ENCODE measurements around the gene CDH23.

The CDH23 gene

DNA sequence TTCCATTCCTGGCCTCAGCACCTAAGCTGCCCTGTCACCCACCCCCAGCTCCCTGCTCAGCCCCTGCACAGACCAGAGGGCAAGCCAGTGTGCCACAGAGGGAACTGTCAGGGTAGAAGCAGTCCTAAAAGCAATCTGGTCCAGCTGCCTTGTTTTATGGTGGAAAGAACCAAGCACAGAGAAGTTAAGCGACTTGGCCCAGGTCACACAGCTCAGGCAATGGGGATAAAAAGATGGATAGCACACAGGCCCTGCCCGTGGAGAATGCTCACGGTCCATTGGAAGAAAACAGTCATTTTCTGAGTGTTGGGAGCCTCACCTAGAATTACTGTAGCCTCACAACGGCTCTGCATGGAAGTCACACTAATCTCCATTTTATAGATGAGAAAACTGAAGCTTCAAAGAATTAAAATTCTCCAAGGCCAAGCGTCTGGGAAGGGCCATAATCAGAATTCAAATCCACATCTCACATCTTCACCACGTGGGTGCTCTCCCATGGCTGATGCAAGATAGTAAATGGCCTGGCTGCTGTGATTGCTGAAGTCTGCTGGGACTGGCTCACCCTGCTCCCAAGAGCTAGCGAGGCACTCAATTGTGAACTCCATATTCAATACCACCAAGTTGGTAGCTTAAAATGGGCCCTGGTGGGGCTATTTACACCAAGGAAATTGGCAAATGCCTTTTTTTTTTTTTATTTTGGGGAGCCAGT, 296.0 kb downstream of the CDH23 start:
- in situ Hi-C loops (cut with HindIII; ENCODE audit: low sequenced_read_pairs) = no loop called here

DNA sequence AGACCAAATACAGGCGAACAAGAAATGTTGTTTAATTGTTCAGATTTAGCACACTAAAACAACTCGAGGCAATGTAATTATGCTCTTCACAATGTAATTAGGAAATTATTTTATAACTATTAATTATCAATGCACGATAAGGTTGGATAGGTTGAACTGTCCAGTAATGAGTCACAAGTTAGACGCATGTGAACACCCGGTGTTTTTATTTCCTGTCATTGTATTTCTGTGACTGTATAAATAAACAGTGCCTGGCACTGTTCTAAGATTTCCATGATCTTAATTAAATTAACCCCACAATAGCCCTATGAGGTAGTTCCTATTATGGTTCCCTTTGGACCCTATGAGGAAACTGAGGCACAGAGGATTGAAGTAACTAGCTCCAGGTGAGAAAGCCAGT, 296.7 kb downstream of the CDH23 start:
- in situ Hi-C loops (cut with HindIII; ENCODE audit: low sequenced_read_pairs) = no loop called here

DNA sequence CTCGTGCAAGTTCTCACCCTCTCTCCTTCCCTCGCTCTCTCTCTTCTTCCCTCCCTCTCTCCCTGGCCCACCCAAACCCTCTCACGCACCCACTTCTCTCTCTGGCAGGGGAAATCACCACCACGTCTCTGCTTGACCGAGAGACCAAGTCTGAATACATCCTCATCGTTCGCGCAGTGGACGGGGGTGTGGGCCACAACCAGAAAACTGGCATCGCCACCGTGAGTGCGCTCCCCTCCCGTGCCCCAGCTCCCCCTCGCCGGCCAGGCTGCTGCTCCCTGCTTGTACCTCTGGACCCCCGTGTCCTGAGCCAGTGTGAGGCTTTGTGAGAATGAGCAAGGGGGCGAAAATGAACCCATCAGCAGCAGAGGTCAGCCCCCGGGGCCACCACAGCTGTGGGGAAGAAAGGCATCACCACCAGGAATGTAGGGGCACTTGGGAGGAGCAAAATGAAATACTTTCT, 297.4 kb downstream of the CDH23 start:
- in situ Hi-C loops (cut with HindIII; ENCODE audit: low sequenced_read_pairs) = no loop called here

DNA sequence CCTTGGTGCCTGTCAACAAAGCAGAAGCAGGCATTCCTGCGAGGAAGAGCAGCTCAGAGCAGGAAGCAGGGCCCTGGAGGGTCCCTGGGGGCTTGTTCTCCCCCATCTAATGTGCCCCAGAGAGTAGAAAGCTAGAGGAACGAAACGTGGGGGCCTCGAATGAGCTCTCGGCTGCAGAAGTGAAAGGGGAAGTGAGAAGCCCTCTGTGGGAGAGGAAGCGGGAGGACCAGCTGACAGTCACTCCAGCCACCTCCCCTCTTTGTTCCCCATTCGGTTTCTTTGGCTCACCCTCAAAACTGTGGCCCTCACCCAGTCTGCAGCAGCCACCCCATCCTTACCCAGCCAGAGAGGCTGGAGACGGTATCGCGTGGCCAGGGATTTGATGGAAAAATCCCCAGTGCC, 297.8 kb downstream of the CDH23 start:
- in situ Hi-C loops (cut with HindIII; ENCODE audit: low sequenced_read_pairs) = no loop called here

DNA sequence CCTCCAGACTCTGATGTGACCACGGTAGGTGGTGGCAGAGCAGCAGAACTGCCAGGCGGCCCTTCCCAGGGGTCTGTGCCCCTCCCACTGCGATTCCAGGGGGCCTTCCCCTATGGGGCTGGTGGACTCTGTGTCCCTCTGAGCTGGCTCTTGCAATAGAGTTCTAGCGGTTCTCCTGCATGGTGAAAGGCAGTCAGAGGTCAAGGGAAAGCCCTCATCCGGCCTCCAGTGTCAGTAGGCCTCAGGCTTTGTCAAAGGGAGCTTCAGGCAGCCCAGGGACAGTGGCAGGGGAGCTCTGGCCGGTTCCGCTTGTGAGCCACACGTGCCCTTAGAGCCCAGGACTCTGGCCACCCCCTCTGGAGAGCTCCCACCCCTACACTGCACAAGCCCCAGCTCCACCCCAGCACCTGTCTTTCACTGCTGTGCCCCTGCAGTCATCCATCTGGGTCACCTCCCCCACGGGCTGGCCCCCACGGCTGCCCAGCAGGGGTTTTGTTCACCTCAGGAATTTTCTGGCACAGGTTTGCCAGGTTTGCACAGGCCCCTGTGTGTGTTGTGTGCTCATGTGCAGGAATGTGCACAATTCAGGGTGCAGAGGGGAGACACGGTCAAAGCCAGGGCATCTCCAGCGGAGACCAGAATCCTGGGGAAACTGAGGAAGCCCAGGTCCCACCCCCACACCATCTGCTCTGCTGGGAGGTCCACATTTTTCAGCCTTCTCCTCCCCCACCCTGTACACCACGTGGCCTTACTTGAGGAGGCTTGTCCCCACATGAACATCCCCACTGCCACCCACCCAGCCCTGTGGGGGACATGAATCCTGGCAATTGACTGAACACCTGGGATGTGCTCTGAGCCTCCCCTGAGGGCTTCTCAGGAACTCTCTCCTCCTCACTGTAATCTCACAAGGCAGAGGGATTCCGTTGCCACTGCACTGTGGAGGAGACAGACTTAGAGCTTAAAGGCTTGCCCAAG, 299.1 kb downstream of the CDH23 start:
- in situ Hi-C loops (cut with HindIII; ENCODE audit: low sequenced_read_pairs) = no loop called here

DNA sequence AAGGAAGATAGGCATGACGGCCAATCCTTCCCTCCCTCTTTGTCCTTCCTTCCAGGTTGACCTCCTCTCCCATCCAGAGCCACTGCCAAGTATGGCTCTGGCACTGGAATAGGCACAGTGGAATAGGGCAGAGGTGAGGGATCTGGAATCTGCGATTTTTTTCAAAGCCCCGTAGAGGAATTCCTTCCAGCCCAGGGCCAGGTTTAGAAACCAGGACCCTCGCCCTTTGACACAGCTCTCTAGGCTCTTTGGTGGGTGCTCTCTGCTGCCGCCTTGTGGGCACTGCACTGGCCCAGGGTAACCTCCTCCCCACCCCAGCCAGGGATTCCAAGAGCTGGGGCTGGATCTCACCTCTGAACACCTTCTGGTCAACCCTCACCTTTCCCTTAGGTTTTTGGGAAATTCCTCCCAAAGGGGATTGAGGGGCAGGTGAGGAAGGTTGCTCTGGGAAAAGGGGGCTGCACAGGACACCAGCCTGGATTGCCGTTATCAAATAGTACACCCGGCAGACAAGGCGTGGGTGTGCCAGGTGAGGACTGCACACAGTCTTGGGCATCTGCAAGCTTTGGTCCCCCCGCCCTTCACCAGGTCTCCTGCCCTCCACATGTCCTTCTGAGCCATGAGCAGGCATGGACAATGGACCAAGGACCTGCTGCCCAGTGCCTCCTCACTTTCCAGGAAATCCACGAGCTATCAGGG, 300.1 kb downstream of the CDH23 start:
- in situ Hi-C loops (cut with HindIII; ENCODE audit: low sequenced_read_pairs) = no loop called here

DNA sequence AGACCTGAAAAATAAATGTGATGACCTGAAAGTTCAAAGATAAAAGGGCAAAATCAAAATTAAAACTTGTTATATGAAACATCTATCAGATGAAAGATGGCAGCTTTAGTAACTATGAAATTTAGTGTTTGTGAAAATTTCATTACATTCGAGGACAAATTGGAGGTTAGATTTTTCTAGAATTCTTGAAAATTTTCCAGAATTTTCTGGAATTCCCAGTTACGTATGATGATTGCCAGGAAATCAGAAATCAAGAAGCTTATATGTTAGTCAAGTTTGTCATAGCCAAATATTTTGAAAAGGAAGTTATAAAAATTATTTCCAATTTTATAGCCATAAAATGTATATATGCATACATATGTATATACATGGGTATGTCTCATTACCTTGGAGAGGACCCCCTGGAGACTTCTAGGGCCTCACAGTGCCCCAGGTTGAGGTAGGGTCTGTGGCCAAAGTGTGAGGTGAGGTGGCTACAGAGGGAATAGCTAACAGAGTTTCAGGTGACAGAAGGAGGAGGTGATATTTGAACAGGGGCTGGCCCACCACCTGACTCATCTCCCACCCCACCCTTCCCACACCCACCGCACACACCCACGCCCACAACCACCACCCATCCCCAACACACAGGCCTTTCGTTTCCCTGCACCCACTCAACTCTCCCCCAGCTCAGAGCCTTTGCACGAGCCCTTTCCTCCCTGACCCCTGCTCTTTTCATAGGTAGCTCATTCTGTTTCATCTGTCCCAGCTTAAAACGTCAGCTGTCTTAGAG, 301.4 kb downstream of the CDH23 start:
- in situ Hi-C loops (cut with HindIII; ENCODE audit: low sequenced_read_pairs) = no loop called here

DNA sequence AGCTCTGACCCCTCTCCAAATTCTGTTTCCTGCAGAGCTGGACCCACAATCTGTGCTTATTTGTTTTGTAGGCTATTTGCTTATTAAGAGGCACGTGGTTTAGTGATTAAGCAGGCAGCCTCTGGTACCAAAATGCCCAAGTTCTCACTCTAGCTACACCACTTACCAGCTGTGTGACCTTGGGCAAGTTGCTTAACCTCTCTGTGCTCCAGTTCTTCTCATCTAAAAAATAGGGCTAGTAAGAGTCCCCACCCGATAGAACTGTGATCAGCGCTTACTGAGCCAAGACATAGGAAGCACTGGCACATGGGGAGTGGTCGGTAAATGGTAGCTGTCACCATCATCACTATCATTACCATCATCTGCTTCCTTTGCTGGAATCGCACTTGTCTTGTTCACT, 302.0 kb downstream of the CDH23 start:
- in situ Hi-C loops (cut with HindIII; ENCODE audit: low sequenced_read_pairs) = no loop called here

DNA sequence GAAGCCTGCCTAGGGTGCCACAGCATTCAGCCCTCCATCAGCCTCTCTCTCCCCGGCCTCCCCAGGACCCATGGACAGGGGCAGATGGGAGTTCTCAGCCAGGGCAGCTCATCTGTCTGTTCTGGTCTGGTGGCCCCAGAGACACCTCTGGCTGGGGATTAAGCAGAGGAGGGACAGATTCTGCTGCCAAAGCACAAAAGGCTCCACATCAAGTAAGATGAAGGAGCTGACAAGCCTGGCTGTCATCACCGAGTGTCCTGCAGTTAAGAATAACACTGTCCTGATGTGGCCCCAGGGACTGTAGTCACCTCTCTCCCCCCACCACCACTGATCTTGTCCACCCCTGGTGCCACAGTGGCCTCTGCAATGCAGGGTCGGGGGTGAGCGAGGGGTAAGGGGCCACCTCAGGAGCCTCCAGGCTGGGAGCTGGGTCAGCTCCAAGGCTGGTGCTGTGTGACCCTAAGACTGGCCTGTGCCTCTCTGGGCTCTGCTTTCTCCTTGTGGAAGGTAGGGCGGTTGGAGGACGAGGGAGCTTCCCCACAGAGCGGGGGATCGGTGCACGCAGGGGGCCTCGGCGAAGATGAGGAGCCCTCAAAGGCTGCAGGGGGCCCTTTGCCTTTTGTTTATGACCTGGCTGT, 304.1 kb downstream of the CDH23 start:
- in situ Hi-C loops (cut with HindIII; ENCODE audit: low sequenced_read_pairs) = loop anchor here (25.0 kb wide), 1 partner anchor 314 kb away; the partner anchor contains the start of gene CDH23

DNA sequence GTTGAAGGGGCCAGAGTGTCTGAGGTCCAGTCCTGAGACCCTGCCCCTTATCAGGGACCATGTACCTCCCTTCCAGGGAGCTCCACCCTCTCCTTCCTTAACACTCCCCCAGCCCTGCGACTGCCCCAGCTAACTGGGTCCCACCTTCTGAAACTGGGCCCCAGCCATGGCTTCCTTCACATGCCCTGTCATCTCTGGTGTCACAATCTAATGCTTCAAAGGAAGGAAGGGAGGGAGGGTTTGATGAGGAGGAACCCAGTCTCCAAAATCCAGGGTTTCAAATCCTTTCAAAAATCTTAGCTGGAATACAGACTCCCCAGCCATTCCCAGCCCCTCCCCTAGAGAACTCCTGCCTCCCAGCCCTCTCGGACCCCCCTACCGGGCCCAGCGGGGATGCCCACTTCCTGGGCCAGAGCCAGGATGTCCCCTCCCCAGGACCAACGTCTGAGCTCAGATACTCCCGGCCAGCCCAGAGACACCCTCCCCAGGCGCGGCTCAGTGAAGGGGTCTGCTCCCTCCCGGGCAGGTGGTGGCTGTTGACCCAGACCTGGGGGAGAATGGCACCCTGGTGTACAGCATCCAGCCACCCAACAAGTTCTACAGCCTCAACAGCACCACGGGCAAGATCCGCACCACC, 304.9 kb downstream of the CDH23 start:
- in situ Hi-C loops (cut with HindIII; ENCODE audit: low sequenced_read_pairs) = loop anchor here (25.0 kb wide), 1 partner anchor 314 kb away; the partner anchor contains the start of gene CDH23

DNA sequence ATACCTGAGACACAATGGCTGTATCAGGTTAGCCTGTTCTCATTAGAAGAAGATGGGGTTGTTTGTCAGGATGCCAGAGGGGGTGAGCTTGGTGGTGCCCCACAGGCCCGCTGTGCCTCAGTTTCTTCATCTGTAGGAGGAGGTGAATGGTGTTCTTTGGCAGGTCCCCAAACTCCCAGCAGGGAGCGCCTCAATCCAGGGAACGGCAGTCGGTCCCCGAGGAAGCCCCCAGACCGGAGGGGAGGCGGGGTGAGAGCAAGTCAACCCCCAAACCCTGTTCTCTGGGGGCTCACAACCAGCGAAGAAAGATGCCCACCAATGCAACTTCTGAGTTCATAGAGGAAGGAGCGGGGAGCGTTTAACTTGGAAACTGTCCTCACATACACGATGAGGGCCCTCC, 306.9 kb downstream of the CDH23 start:
- in situ Hi-C loops (cut with HindIII; ENCODE audit: low sequenced_read_pairs) = loop anchor here (25.0 kb wide), 1 partner anchor 316 kb away; the partner anchor contains the start of gene CDH23

DNA sequence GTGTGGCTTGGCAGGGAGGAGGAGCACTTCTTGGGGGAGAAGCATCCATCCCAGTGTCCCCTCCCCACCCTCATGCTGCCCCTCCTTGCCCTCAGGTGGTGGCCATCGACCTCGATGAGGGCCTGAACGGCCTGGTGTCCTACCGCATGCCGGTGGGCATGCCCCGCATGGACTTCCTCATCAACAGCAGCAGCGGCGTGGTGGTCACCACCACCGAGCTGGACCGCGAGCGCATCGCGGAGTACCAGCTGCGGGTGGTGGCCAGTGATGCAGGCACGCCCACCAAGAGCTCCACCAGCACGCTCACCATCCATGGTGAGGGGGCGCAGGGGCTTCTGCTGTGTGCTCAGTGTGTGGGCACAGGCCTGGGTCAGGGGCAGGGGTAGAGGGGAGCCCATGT, 308.1 kb downstream of the CDH23 start:
- in situ Hi-C loops (cut with HindIII; ENCODE audit: low sequenced_read_pairs) = loop anchor here (25.0 kb wide), 1 partner anchor 318 kb away; the partner anchor contains the start of gene CDH23

DNA sequence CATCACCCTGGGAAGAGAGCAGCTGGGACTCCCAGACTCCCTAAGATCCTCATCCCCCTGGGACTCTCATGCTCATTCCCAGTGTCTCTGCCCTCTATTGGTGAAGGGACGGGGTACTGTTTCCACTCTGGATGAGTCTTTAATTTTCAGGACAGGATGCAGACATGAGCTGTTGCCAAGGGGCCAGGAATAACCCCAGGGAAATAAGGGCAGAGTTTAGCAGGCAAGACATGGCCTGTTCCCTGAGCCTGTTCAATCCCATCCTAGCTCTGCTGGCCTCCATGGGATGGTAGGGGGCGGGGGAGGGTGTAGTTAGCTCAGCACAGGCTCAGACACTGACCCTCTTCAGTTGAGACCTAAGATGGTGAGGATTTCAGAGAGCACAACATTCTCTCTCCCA, 308.9 kb downstream of the CDH23 start:
- in situ Hi-C loops (cut with HindIII; ENCODE audit: low sequenced_read_pairs) = loop anchor here (25.0 kb wide), 1 partner anchor 318 kb away; the partner anchor contains the start of gene CDH23

DNA sequence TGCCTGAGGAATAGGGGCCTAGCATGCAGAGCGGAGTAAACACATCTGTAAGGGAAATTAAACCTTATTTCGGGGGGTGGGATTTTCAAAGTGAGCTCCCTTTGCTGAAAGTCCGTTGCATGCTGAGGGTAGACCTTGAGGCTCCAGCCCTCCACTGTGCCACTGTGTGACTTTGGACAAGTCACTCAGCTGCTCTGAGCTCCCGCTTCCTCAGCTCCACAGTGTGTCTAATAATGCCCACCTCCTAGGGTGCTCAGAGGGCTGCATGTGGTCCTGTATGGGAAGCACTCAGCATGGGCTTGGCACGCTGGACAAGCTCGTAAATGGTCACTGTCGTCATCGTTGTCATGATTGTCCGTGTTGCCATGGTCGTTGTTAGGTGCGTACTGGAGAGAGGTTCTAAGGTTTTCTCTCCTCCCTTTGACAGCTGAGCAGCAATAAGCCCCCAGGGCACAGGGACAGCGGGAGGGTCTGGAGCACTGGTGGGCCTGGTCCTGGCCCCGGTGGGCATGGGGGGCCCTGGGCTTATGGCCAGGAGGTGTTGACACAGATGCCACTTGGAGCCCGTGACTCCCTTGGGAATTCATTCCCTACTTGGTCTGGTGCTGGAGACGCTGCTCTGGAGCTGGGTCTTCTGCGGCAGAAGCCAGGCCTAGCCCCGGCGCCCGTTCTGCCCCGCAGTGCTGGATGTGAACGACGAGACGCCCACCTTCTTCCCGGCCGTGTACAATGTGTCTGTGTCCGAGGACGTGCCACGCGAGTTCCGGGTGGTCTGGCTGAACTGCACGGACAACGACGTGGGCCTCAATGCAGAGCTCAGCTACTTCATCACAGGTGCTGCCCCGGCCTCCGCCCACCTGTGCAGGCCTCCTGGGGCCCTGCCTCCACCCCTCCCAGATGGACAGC, 309.7 kb downstream of the CDH23 start:
- in situ Hi-C loops (cut with HindIII; ENCODE audit: low sequenced_read_pairs) = loop anchor here (25.0 kb wide), 1 partner anchor 319 kb away; the partner anchor contains the start of gene CDH23

DNA sequence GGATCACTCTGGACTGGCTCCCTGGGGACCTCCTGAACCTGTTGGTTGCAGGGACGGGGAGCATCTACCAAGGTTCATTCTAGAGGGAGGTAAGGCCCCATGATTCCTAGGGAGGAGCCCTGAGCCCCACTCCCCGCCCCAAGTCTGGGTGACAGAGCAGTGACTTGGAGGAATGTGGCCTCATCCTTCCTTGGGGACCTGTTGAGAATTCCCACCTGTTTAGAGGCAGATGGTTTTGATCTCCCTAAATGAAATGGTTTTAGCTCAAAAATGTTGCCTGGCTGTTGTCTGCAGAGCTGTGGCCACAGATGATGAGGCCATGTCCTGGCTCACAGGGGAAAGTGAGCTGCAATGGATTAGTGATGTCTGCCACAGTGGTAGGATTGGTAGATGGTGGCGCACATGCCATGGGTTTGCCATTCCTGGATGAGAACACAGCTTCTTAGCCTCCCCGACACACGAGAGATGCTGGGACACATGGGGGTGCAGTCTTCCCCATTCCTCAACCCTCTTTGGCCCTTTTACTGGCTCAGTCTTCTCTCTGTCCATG, 310.6 kb downstream of the CDH23 start:
- in situ Hi-C loops (cut with HindIII; ENCODE audit: low sequenced_read_pairs) = loop anchor here (25.0 kb wide), 1 partner anchor 320 kb away; the partner anchor contains the start of gene CDH23

DNA sequence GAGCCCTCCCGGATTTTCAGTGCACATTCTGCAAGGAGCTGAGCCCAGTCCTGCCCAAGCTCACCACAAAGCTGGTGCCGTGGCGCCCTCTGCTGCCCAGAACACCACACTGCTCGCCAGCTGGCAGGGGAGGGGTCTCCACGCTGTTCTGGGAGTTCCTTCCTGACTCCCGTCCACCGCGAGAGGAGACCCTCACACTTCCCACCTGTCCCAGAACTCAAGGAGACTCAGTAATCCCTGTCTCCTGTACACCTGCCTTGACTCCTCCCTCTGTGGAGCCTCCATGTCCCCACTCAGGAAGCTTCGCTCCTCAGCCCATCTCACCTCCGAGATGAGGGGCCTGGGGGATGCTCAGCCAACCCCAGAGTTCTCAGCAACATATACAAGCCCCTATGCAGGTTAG, 311.6 kb downstream of the CDH23 start:
- in situ Hi-C loops (cut with HindIII; ENCODE audit: low sequenced_read_pairs) = loop anchor here (25.0 kb wide), 1 partner anchor 321 kb away; the partner anchor contains the start of gene CDH23
